ENCODE measurements around the gene SAP130. TPM values are rescaled to one million over a fixed set of nuclear protein-coding genes. Genes with fewer than 3 reads are reported as not detected.

The SAP130 gene
- total RNA-seq, 3 donors from 2014 or later (not counting 1 experiment from before 2014, with no cell fraction given): 33.6 to 43.7 (median 36.2) TPM

DNA sequence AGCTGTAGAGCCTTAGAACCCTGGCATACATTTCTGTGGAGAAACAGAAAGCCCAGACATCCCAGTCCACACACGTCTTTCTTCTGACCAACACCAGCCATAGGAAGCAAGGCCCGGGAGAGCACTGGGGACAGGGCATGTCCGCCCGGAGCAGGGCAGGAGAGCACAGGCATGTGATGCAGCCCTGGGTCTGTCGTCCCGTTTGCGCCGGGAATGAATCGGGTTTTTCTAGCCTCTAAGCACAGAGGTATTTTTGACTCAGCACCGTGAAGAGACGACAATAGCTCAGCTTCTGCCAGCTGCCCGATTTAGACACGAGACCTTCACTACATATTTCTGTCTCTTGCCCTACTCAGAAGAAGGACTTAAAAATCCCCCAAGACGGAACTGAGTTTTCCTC is 134.8 kb downstream of the SAP130 start:
- Mint-ChIP-seq H3K36me3 (no peaks in the 10 kb centered on the region), H3K27ac (no peak overlapping the region), H3K4me1 (no peaks in the 10 kb centered on the region), H3K27me3 (ENCODE audit: low read depth in 2 of 2) (no peaks in the 10 kb centered on the region), H3K9me3 (no peaks in the 10 kb centered on the region), H3K4me3 (no peak overlapping the region)
- H3K4me3 ChIP-seq (ENCODE audit: low read length): no peak overlapping the region
- no peak for TF ChIP-seq CTCF (IDR thresholded peaks at IDR 0.05)
- DNase-seq (no peak), ATAC-seq (no peak)
- intact Hi-C loops (cut with micrococcal nuclease): no loop called here
- no peaks in the 10 kb centered on the region for H3K36me3 ChIP-seq (ENCODE audit: control insufficient read depth, insufficient read depth, low read length)
- H3K27ac ChIP-seq (ENCODE audit: low read length): no peak overlapping the region
- WGBS (ENCODE audit: insufficient coverage): 93% methylated on average over 14 of the region's 14 CpGs
- no peaks in the 10 kb centered on the region for H3K9me3 ChIP-seq (ENCODE audit: control insufficient read depth, insufficient read depth, low read length)
- H3K27me3 ChIP-seq (ENCODE audit: control insufficient read depth, insufficient read depth, low read length): no peaks in the 10 kb centered on the region
- H3K4me1 ChIP-seq (ENCODE audit: control insufficient read depth, insufficient read depth, low read length): no peaks in the 10 kb centered on the region

DNA sequence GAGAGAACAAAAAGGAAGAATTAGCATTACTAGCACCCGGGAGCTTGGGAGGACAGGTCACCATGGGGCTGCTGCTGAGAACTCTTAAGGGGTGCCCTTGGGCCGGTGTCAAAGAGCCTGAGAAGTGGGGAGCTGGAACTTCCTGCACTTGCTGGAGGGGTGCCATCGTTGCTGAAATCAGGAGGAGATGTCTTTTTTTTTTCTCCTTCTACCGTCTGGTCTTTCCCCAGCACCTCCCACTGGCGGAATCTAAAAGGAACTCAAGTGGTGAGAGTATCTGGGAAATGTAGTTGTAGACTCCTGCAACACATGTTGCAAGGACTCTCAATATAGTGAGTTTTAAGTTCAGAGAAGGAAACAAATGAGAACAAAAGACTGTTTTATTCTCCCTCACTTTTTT is 136.0 kb downstream of the SAP130 start:
- Mint-ChIP-seq H3K4me1 (peaks cover 5 to 6% of the 10 kb centered on the region in 2 donors), H3K27me3 (ENCODE audit: low read depth in 2 of 2) (no peaks in the 10 kb centered on the region), H3K27ac (no peak overlapping the region), H3K36me3 (no peaks in the 10 kb centered on the region), H3K4me3 (no peak overlapping the region), H3K9me3 (no peaks in the 10 kb centered on the region)
- intact Hi-C loops (cut with micrococcal nuclease): no loop called here
- ATAC-seq (no peak), DNase-seq (no peak)
- H3K4me3 ChIP-seq (ENCODE audit: low read length): no peak overlapping the region
- peaks cover 3% of the 10 kb centered on the region for H3K4me1 ChIP-seq (ENCODE audit: control insufficient read depth, insufficient read depth, low read length)
- no peaks in the 10 kb centered on the region for H3K36me3 ChIP-seq (ENCODE audit: control insufficient read depth, insufficient read depth, low read length)
- H3K27ac ChIP-seq (ENCODE audit: low read length): no peak overlapping the region
- no peaks in the 10 kb centered on the region for H3K9me3 ChIP-seq (ENCODE audit: control insufficient read depth, insufficient read depth, low read length)
- 46% methylated on average over 2 of the region's 5 CpGs for WGBS (ENCODE audit: insufficient coverage)
- TF ChIP-seq CTCF (IDR thresholded peaks at IDR 0.05): no peak
- no peaks in the 10 kb centered on the region for H3K27me3 ChIP-seq (ENCODE audit: control insufficient read depth, insufficient read depth, low read length)

Other genes with a start within 250 kb of the SAP130 start
- 10 to 100 TPM; 55.2 to 78.4 (median 55.3) TPM for gene WDR33, start 216.9 kb downstream of the SAP130 start, total RNA-seq
- gene POLR2D, start 169.9 kb downstream of the SAP130 start, total RNA-seq: 10 to 100 TPM; 25.4 to 30.7 (median 29.8) TPM
- gene AMMECR1L, start 142.1 kb downstream of the SAP130 start, total RNA-seq: 10 to 100 TPM; 12.0 to 17.3 (median 13.6) TPM
- gene UGGT1, start 63.1 kb upstream of the SAP130 start, total RNA-seq: 10 to 100 TPM; 48.2 to 70.3 (median 60.7) TPM

Data from natural killer cell (primary cell).